HepG2 (cell line): Measurements from ENCODE around the gene TKFC. TPM values are rescaled to one million over a fixed set of nuclear protein-coding genes. Genes with fewer than 3 reads are reported as not detected.

ENCODE experiments used
- DNMT1 ChIP-seq: sonication (generic); formaldehyde crosslinking; IDR thresholded peaks from 2 replicates; pipeline ENCODE4 v1.5.1; 2020; ENCODE audit warnings: mild to moderate bottlenecking, missing genetic modification reagents
- DR1 ChIP-seq: sonication (generic); formaldehyde crosslinking; IDR thresholded peaks from 2 replicates; pipeline ENCODE4 v1.8.0; 2021; ENCODE audit warnings: mild to moderate bottlenecking, missing genetic modification reagents, inconsistent platforms
- NFIC ChIP-seq: IDR thresholded peaks from 2 replicates; pipeline ENCODE4 v1.6.1; 2012; ENCODE audit warnings: mild to moderate bottlenecking, low read length, inconsistent platforms
- U2AF1 ChIP-seq: fragments of 200-400 bp; formaldehyde crosslinking; optimal IDR thresholded peaks from 2 replicates; pipeline ENCODE3; 2017; ENCODE audit warnings: mild to moderate bottlenecking, low read depth, low read length
- ZNF263 ChIP-seq: sonication (generic); formaldehyde crosslinking; IDR thresholded peaks from 2 replicates; pipeline ENCODE4 v1.4.0; 2020; ENCODE audit warnings: missing genetic modification reagents
- ZNF557 ChIP-seq: sonication (generic); formaldehyde crosslinking; IDR thresholded peaks from 2 replicates; pipeline ENCODE4 v1.4.0; 2020; ENCODE audit warnings: missing genetic modification reagents
- polyA plus RNA-seq, 8 experiments: library from polyadenylated mRNA; depleted of rRNA in 3 of 8; stranded (reverse) in 7 of 8; unstranded in 1 of 8; fragments of >200 nt; fragmentation: Illumina TruSeq in 4 of 8; extraction: Trizol in 4 of 8; gene quantifications; 2 replicates each; pipeline versions ENCODE4 v1.2.1 to v1.2.3, GENCODE V29; 2011 to 2016; ENCODE audit warnings: low read depth in 4 of 8, missing spikeins in 1 of 8, mixed read lengths in 1 of 8; ENCODE audit not compliant: insufficient read depth in 1 of 8
- total RNA-seq, 5 experiments: library from RNA; depleted of rRNA; stranded (reverse); fragments of >200 nt; fragmentation: Illumina TruSeq; extraction: Trizol; gene quantifications; 2 replicates each; pipeline ENCODE4 v1.2.3, GENCODE V29; 2016; ENCODE audit warnings: low read depth in 1 of 5
- TF ChIP-seq, protein P1 (sequence below), 2 experiments: fragments of 450-650 bp in 1 of 2; sonication (generic) in 1 of 2; formaldehyde crosslinking in 1 of 2; IDR thresholded peaks; 2 replicates each; pipeline versions ENCODE4 v1.6.1 to v1.8.0; 2016 to 2022; ENCODE audit warnings: antibody characterized with exemption in 1 of 2, mild to moderate bottlenecking in 1 of 2, missing genetic modification reagents in 1 of 2
- TF ChIP-seq, protein P2 (sequence below): sonication (generic); formaldehyde crosslinking; IDR thresholded peaks from 2 replicates; pipeline ENCODE4 v1.5.0; 2020; ENCODE audit warnings: missing genetic modification reagents, mild to moderate bottlenecking, borderline replicate concordance

TKFC gene
- total and polyA plus RNA-seq, 2 of the 13 experiments (the other 11 are each of a cell fraction or from before 2014, with no cell fraction given): 147 to 197 TPM

DNA sequence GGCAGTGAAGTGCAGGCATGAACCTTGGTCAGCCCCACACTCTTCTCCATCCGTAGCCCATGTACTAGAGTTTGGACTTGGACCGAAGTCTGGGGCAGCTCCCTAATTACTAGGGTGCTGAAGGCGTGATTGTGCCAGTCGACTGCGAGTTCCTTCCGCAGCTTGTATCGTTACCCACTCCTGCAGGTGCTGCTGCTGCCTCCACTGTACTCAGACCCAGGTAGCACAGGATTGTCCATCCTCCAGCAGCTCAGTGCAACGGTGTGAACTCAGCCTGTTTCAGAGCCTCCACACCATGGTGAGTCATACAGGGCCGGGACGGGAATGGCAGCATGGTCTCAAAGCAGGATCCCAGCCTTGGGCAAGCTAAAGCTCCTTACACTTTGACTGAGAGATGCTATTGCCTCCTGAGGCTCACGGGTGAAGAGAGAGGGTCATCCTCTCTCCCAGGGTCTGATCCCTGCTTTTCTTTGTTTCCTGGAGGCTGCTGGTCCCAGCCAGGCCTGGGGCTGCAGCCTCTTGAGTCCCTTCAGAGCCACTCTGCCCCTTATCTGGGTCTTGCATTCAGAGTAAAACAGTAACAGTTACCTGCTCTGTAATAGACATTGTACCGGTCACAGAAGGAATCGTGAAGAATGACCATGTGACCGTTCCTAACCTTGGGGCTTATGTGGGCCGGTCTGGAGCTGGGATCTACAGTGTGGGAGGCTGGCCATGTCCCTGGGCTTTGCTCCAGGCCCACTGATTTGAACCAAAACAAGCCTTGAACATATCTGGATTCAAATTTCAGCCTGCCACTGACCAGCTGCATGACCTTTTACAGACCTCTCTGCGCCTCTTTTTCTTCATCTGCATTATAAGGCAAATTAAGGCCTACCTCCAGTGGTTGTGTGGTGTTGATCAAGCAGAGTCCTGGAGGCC lies 1.7 kb downstream of the TKFC start (continued):
- peak; percentile 81; the same call in 1 of the 2 replicates for TF ChIP-seq DR1
- TF ChIP-seq ZNF557 (CRISPR knock-in tag): no peak
- TF ChIP-seq, protein P1, sequence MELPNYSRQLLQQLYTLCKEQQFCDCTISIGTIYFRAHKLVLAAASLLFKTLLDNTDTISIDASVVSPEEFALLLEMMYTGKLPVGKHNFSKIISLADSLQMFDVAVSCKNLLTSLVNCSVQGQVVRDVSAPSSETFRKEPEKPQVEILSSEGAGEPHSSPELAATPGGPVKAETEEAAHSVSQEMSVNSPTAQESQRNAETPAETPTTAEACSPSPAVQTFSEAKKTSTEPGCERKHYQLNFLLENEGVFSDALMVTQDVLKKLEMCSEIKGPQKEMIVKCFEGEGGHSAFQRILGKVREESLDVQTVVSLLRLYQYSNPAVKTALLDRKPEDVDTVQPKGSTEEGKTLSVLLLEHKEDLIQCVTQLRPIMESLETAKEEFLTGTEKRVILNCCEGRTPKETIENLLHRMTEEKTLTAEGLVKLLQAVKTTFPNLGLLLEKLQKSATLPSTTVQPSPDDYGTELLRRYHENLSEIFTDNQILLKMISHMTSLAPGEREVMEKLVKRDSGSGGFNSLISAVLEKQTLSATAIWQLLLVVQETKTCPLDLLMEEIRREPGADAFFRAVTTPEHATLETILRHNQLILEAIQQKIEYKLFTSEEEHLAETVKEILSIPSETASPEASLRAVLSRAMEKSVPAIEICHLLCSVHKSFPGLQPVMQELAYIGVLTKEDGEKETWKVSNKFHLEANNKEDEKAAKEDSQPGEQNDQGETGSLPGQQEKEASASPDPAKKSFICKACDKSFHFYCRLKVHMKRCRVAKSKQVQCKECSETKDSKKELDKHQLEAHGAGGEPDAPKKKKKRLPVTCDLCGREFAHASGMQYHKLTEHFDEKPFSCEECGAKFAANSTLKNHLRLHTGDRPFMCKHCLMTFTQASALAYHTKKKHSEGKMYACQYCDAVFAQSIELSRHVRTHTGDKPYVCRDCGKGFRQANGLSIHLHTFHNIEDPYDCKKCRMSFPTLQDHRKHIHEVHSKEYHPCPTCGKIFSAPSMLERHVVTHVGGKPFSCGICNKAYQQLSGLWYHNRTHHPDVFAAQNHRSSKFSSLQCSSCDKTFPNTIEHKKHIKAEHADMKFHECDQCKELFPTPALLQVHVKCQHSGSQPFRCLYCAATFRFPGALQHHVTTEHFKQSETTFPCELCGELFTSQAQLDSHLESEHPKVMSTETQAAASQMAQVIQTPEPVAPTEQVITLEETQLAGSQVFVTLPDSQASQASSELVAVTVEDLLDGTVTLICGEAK (IDR thresholded peaks at IDR 0.05): no peak
- TF ChIP-seq, protein P1 (CRISPR knock-in tag; IDR thresholded peaks at IDR 0.05): peak; percentile 59; the same call in 1 of the 2 replicates
- TF ChIP-seq, protein P2, sequence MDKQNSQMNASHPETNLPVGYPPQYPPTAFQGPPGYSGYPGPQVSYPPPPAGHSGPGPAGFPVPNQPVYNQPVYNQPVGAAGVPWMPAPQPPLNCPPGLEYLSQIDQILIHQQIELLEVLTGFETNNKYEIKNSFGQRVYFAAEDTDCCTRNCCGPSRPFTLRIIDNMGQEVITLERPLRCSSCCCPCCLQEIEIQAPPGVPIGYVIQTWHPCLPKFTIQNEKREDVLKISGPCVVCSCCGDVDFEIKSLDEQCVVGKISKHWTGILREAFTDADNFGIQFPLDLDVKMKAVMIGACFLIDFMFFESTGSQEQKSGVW: no peak
- TF ChIP-seq ZNF263 (CRISPR knock-in tag): no peak
- peak; percentile 83; the same call in 1 of the 2 replicates for TF ChIP-seq DNMT1 (CRISPR knock-in tag)
- TF ChIP-seq NFIC: no peak
- TF ChIP-seq U2AF1: no peak
- TF ChIP-seq, all 625 proteins: peak for 191
